HG02763 (cell line): ENCODE data around the gene MYRF.

Source experiments
- ATAC-seq: cut with Tn5 transposase; IDR thresholded peaks from one replicate; pipeline ENCODE4 v1.9.1; 2021; ENCODE audit warnings: mild to moderate bottlenecking, moderate library complexity; ENCODE audit not compliant: unreplicated experiment

Gene MYRF

DNA sequence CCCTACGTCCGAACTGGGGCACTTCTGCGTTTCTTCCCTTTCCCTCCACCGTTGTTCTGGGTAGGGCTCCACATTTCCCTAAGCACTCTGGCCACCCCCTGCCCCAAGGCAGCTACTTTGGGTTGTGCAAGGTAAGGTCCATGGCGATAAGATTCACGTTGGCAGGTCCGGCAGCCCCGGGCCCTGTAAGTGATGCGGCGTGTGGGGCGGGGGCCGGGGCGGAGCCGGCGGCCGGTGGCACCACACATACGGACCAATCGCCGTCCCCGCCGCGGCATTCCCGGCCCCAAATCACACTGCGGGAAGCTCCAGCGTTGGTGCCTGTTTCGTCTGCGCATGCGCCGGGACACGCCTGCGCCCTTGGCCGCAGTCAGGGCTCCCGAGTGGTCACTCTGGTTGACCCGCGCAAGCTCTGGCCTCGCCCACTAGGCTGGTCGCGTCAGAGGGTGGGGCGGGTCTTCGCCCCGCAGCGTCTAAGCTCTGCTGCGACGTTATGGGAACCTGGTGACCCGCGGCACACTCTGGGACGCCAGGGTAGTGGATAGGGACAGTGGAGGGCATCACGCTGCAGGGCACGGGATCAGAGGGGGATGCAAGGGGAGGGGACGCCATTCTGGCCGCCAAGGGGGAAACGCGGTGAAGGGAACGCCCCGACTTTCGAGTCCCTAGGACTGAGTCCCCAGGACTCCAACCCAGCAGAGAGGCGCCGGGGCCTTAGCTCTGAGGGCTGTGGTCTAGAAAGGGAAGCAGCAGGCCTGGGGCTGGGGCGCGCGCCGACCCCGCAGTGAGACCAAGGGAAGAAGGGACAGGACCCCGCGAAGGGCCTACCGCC, 62.7 kb downstream of the MYRF start:
- peak; percentile 57 for ATAC-seq

DNA sequence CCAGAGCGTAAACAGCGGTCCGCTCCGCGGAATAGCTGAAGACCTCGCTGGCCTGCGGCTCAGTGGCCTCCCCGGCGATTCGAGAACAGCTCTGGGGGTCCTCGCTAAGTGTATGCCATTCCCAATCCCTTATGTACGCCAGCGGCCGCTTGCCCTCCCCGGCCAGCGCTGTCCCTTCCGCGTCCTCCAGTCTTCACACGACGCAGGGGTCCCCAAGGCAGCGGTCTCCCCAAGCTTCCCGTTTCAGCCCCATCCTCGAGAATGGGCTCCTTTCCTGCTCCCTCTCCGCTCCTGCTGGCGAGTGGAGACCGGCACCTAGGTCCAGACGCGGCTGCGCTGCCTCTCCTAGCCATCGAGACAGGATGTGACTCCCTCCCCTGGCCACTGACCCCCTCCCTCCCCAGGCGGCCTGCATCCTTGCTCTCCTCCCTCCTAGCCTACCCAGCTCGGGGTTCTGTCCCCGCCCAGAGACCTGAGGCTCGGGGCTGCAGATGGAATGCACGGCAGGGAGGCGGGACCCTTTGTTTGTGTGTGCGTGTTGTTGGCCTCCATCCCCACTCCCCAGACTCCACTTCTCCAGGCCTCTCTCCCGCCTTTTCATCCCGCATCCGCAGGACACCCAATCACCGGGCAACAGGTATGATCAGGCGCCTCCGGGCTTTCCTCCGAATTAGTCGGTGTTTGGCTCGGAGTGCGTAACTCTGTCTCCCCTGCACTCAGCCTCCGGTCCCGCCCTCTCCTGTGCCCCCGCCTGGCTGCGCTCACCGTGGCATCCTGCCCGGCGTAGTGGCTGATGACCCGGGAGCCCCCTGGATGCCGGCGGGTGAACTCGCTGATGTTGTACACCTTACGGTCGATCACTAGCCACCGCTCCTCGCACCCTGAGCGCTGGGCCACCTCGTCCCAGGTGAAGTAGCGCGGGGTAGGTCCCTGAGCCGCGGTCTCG, 63.6 kb downstream of the MYRF start:
- ATAC-seq, result peak; percentile 22

DNA sequence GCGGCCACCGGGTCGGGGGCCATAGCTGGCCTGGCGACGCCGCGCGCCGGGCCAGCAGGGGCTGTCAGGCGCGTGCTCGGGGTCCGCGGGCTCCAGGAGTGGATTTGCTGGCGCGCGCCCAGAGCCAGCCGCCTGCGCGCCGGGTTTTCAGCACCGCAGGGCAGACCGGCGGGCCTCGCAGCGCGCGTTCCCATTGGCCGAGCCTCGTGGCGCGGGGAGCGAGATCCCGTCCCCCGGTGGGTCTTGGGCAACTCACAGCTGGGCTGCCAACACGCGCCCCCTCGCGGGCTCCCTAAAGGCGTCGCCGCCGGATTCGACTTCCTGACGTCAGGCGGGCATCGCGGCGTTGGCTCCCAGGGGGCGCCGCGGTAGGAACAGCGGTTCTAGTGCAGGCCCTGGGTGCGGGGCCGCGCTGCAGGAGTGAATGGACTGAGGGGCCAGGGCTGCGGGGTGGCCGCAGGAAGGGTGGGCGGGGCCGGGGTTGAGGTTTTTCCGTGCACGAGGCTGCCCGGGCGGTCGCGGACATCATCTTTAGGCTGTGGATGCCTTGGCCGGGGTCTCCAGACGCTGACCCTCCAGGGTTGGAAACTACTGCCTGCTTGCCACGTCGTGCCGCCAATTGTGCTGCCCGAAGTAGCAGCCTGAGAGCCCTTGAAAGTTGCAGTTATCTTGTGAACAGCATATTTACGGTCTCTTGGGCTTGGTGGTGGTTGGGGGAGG, 64.5 kb downstream of the MYRF start, which contains the start of gene FADS1:
Gene FADS1 (minus strand): TSS at position 268 of the 720 bp plus-strand sequence. CDS start 74 bp downstream, at position 194.
- ATAC-seq, result peak; percentile 48

DNA sequence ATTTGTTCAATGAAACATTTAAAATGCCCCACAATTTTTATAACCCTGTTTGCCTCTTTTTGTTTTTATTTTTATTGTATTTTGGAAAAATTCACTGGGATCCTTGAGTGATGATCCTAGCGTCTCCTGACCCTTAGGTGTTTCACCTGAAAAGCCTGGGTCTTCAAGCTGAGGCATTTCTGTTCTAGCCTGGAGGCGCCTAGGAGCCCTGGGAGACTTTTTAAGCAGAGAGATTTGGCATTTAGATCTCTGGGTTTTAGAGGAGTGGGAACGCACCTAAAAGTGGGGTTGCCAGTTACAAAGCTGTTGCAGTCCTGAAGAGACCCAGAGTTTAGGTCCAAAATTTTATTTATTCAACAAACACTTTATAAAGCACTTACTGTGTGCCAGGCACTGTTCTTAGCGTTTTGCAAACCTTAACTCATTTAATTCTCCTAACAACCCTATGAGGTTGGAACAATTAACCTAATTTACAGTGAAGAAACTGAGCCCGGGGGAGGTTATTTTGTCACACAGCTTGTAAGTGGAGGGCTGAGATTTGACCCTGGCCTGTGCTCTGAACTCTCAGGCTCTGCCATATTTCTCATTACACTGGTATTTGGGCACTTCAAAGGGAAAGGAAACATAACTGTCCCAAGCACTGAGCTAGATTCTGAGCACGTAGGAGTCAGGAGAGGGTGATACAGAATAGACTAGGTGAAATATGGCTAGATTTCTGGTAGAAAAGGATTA, 65.2 kb downstream of the MYRF start:
- no peak for ATAC-seq

DNA sequence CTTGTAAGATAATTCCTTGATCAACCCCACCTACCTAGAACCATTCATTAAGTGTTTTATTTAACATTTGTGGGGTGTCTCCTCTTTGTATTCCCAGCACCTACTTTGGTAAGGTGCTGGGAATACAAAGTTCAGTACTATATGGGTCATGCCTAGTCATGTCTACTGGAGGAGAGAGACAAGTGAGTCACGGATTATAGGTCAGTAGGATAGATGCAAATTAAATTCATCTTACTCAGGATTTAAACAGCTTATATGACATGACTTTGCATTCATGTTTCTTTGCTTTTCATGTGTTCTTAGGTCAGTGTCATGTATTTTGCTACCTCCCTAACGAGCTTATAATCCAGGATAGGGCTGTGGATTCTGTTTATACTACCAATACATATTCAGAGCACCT, 67.7 kb downstream of the MYRF start:
- no peak for ATAC-seq

DNA sequence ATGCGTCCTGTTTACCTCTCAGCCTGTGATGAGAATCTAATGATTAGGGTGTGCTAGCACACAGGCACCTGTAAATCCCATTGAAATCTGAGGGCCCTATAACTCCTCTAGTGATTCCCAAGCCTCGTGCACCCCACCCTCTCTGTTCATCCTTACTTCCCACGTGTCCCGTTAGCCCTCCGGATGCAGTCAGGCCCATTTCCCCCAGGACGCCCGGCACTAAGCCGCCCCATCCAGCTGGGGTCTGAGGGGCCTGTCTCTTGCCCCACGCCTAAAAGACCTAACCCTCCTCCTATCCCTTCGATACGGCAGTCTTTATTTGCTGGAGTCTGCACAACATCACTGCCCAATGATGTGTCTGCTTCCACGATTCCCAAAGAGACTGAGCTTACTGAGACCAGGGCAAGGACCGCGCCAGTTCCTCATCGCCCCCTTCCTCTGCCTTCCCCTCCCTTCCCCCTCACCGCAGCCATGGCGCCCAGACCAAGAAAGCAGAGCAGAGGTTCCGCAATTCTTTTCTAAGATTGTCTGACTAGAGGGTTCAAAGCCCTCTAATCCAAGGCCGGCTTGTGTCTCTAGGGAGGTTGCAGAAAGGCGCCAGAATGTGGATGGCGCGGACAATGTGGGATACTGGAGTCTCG, 74.6 kb downstream of the MYRF start:
- no peak for ATAC-seq

DNA sequence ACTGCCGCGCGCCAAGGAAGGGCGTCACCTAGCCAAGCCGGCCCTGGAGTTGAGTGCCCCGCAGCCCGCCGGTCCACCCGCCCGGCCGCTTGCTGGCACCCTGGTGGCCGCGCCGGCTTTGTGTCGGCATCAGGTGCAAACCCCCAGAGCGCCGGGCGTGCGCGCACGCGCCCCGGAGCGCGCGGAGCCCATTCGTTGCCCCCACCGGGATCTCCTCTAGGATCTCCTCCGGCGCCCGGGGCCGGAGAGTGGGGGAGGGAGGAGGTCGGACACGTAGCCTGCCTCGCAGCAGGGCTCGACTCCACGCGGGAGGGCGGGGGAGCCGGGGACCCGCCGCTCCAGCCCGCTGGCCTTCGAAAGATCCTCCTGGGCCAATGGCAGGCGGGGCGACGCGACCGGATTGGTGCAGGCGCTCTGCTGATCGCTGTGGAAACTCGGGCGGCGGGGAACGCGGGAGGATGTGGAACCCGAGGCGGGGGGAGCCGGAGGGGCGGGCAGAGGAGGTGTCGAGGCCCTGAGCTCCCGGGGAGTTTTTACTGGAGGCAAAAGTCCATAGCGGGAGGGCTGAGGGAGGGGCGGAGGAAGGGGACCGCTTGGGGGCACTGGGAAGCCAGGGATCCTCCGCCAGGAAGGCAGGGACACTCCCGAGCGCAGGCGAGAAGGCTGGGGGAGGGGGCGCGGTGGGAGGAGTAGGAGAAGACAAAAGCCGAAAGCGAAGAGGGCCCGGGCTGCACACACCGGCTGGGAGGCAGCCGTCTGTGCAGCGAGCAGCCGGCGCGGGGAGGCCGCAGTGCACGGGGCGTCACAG, 75.3 kb downstream of the MYRF start, which contains the start of gene FADS2:
Gene FADS2 (plus strand): TSS at position 730 of the 808 bp plus-strand sequence. CDS start 91 bp downstream, outside the sequence.
- ATAC-seq, result peak; percentile 64

DNA sequence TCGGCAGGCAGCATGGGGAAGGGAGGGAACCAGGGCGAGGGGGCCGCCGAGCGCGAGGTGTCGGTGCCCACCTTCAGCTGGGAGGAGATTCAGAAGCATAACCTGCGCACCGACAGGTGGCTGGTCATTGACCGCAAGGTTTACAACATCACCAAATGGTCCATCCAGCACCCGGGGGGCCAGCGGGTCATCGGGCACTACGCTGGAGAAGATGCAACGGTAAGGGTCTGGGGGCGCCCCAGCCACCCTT, 75.9 kb downstream of the MYRF start:
- ATAC-seq, result peak; percentile 4

DNA sequence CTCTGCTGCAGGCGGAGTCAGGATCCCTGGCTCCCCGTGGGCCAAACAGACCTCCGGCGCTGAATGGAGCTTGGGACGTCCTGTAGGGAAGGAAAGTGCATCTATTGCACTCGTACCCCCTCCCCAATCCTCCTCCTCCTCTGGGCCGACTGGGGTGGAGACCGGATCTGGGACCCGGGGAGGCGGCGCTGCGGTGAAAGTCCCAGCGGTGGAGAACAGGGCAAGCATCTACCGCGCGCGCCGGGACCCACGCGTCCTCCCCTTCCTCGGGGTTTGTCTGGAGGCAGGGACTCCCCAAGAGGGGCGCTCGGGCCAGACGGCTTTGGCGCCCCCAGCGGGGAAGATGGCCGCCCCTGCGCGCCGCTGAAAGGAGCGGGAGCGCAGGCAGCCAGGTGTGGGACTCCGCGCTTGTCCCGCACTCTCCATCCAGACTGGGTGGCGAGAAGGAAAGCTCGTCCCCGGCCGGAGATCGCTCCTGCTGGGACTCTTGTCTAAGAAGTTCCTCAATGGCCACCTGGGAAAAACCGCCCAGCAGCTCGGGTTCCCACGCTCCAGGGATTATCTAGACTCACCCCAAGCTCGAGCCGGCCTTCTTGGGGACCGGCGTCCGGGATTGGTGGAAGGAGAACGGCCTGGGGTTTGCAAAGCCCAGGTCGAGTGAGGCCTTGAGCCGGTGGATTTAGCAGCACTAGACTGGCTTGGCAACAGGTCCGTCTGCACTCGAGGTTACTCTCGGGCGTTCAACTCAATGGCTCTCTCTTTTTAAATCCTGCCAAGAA, 76.4 kb downstream of the MYRF start:
- ATAC-seq, result no peak

DNA sequence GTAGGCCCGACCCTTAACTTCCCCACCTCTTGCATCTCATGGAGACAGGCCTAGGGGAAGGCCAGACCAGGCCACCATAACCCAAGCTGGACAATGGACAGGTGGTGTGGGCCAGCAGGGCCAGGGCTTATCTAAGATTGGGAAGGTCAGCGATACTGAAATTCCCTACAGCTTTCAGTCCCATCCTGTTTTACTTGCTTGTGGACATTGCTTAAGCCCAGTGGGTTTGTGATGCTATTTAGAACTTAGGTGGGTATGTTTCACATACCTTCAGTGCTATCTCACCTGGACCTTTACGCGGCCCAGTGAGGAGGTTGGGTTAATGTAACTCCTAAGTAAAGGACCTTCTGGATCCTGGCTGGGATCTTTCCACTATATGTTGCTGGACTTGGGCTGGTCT, 77.4 kb downstream of the MYRF start:
- ATAC-seq, result no peak

DNA sequence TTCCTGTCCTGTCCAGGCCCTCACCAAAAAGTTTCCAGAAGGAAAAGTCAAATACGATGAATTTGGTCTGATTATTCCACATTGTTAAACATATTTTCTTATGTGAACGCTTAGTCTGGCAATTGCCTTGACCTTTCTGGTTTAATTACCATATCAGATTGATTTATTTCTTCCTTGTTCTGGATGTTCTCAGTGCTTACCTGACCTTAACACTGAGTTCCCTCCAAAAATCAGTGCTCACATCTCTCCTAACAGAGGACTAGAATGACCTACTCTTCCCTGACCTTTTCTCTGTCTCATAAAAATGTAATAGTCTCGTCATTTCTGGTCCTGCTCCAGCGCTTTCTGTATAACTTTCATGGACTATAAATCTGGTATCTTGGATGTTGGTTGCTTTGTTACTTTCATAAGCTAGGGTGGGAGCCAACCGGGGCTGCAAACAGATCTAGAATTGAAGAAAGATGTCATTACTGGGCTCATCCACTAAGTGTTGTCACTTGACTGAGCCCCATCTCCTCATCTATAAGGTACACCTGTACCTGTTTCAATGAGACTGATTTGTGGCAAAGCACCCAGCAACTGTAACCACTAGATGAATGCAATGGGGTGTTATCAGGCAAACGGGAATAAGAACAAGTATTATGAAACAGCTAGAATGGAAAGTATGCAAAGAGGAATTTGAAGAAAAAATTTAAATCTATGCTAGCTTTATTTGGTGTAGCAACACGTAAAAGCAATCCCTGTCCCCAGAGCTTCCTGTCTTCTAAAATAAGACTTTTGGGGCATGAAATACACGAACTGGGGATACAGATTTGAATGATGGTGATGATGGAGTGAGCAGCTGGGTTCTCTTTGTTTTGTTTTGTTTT, 78.0 kb downstream of the MYRF start:
- ATAC-seq, result no peak

DNA sequence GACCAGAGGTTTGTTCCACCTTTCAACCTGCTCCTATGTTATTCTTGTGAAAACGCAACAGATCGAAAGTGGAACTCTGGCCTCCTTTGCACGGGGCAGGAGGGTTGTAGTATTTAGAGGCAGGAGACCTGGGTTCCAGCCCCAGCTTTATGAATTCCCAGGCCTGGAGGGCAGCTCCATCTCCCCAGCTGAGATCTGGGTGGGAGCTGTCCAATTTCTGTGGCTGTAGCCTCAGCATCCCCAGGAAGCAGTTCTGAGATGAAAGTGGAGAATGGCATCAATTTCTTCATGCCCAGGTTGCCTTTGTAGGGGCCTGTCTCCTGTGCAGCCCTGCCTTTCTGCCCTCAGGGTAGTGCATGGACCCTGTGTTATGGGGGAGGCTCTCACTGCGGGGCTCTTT, 79.8 kb downstream of the MYRF start:
- ATAC-seq, result no peak

DNA sequence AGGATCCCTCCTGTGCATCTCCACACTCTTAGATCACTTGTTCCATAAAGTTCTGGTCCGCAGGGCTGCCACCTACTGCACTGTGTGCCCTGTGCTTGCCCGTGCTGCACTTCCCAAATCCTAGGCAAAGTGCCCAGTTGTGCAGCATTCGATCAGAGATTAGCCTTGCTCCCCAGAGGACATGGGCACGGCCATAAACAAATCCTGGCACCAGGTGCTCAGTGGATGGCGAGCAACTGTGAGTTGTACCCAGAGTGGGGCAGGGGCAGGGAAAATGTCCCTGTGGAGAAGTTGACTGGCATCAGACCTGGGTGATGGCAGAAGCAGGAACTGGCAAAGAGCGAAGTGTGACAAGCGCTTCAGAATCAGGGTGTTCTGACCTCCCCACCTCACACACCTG, 80.3 kb downstream of the MYRF start:
- no peak for ATAC-seq

DNA sequence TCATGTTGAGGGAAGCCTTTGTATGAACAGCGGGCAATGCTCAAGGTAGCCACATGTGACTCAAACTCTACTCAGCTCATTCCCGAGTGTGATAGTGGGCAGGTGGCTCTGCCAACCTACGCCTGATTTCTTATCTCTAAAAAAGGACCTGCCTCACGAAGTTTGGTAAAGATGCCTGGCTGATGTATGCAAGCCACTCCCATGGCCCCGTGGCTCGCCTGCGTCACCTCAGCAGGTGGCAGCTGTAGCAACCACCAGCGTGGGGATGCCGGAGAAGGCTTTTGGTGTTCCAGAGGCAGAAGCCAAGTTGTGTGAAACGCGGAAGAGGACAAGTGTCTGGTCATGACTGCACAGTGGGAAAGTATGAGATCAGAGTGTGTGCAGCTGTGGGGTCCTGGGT, 81.0 kb downstream of the MYRF start:
- no peak for ATAC-seq

DNA sequence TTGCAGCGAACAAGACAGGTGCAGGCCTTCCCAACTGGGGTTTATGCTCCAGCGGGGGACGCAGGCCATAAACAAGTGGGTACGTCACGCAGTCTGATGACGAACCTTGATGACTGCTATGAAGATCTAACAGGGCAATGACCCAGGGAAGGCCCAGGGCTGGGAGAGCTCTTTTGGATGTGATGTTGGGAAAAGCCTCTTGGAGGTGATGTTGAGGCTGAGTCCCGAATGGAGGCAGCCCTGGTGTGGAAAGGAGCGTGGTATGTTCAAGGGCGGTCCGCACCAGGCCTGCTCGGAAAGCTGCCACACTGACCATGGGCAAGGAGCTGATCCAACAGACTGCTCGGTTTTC, 81.5 kb downstream of the MYRF start:
- no peak for ATAC-seq

DNA sequence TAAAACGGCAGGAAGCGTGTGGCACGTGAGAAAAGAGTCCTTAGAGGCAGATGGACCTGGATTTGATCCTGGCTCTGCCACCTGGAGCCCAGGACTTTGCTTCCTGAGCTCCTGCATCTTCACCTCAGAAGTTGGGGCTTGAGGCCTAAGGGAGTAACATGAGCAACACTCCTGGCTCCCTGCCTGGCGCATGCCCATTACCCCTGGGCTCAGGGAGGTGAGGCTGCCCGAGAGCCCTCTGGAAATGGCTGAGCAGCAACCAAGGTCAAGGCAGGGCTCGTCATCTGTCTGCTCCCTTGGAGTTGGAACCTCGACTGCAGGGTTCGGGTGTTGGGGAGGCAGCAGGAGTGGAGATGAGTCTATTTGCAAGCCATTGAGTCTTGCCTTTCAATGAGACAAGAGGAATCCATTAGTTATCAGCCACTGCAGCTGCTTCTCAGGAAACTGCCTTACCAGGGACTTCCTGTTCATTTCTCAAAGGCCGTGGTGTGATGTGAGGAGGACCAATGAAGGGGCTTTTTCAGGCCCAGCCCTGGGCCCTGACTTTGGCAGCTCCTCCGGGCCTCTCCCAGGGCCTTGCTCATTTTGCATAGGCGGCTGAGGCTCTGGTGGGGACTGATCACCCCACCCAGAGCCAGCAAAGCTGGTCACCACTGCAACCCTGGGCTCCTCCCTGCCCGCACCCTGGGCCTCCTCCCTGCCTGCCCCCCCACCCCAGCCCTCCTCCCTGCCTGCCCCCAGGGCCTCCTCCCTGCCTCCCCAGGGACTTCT, 82.0 kb downstream of the MYRF start:
- peak; percentile 91 for ATAC-seq

DNA sequence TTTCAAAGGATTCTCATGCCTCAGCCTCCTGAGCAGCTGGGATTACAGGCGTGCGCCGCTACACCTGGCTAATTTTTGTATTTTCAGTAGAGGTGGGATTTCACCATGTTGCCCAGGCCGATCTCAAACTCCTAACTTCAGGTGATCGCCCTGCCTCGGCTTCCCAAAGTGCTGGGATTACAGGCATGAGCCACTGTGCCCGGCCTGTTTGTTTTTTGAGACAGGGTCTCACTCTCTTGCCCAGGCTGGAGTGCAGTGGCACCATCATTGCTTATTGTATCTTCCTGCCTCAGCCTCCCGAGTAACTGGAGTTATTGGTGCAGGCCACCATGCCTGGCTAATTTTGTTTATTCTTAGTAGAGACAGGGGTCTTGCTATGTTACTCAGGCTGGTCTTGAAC, 83.8 kb downstream of the MYRF start:
- ATAC-seq, result no peak
